HG02981 (cell line): ENCODE measurements around the gene ZFAND3.
"Not testable (repeated sequence)": the region's sequence is repeated elsewhere in the genome, so short reads cannot be mapped to it uniquely, and the experiment has no call there.

Source experiments
- ATAC-seq: cut with Tn5 transposase; IDR thresholded peaks from one replicate; pipeline ENCODE4 v1.9.1; 2021; ENCODE audit warnings: mild to moderate bottlenecking, moderate library complexity; ENCODE audit not compliant: unreplicated experiment

ZFAND3 gene

GRCh38 chr6:38113825-38114576 lies 294.5 kb downstream of the ZFAND3 start:
- no peak for ATAC-seq

- ATAC-seq, result no peak
Observed at GRCh38 chr6:38114976-38115625, 295.6 kb downstream of the ZFAND3 start.

- no peak for ATAC-seq
Observed at GRCh38 chr6:38115626-38116008, 296.1 kb downstream of the ZFAND3 start.

GRCh38 chr6:38116248-38116647 lies 296.7 kb downstream of the ZFAND3 start:
- ATAC-seq, result no peak

GRCh38 chr6:38117281-38117680 lies 297.8 kb downstream of the ZFAND3 start:
- ATAC-seq, result no peak

GRCh38 chr6:38118791-38119365 lies 299.4 kb downstream of the ZFAND3 start:
- no peak for ATAC-seq

- ATAC-seq, result no peak
Observed at GRCh38 chr6:38119516-38119915, 300.0 kb downstream of the ZFAND3 start.

- not testable (repeated sequence) for ATAC-seq
Observed at GRCh38 chr6:38124224-38124926, 304.8 kb downstream of the ZFAND3 start.

- ATAC-seq, result no peak
Observed at GRCh38 chr6:38127284-38127683, 307.8 kb downstream of the ZFAND3 start.

- no peak for ATAC-seq
Observed at GRCh38 chr6:38131527-38131965, 312.0 kb downstream of the ZFAND3 start.

GRCh38 chr6:38133932-38134703 lies 314.6 kb downstream of the ZFAND3 start:
- no peak for ATAC-seq

GRCh38 chr6:38134704-38135088 lies 315.2 kb downstream of the ZFAND3 start:
- ATAC-seq, result no peak

- ATAC-seq, result no peak
Observed at GRCh38 chr6:38136547-38136946, 317.0 kb downstream of the ZFAND3 start.

- no peak for ATAC-seq
Observed at GRCh38 chr6:38137608-38138265, 318.2 kb downstream of the ZFAND3 start.

- ATAC-seq, result no peak
Observed at GRCh38 chr6:38138374-38138773, 318.8 kb downstream of the ZFAND3 start.

- ATAC-seq, result no peak
Observed at GRCh38 chr6:38141085-38141484, 321.6 kb downstream of the ZFAND3 start.

- no peak for ATAC-seq
Observed at GRCh38 chr6:38141716-38142115, 322.2 kb downstream of the ZFAND3 start.

- no peak for ATAC-seq
Observed at GRCh38 chr6:38142178-38142902, 322.8 kb downstream of the ZFAND3 start.
